Activated CD4-positive, CD25-positive, alpha-beta regulatory T cell treated with anti-CD3 and anti-CD28 coated beads, Interleukin-2, amount 50 U/mL, for 24 hours (primary cell): Measurements from ENCODE around the gene TTC7B.

ENCODE experiments used
- ATAC-seq, 2 donors: fragments of 150-1000 bp; cut with Tn5 transposase; one replicate each; pipeline ENCODE4 v1.10.0; 2021; ENCODE audit warnings: mild to moderate bottlenecking in 1 of 2, moderate library complexity in 1 of 2

TTC7B gene

DNA sequence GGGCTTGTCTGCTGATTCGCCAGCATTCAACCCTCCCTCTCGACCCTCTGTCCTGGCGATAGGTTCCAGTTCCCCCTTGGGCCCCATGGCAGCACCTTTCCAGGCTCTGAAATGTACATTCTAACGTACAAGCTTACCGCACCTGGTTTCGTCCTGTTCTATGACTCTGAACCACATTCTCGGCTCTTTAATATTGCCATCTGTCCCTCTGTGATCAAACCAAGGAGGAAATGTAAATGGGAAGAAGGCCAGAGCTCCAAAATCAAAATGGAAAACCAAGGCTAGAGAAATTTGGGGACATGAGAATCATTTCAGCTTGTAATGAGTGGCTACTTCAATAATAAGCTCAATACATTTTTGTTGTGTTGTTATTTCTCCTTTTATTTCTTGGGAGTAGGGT, 117.2 kb downstream of the TTC7B start:
- no peak for ATAC-seq

DNA sequence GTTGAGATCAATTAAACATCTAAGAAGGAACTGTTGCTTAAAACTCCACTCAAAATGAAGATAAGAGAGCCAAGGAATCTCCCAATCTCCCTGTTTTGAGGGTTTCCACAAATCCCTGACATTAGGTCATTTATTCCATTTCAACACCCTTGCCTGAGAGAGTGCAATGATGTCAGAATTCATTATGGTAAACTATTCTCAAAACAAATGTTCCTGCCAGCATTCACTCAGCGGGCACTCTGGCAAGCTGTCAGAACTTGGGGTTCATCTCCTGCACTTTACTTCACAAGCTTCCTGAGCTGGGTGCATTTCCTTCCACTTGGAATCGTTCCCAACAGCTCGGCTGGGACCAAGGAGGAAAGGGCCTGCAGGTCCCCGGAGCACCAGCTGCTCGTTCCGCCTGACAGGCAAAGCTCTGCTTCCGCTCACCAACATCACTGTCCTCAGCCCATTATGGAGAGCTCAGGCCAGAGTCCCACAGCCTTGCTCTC, 117.8 kb downstream of the TTC7B start:
- ATAC-seq, result no peak

DNA sequence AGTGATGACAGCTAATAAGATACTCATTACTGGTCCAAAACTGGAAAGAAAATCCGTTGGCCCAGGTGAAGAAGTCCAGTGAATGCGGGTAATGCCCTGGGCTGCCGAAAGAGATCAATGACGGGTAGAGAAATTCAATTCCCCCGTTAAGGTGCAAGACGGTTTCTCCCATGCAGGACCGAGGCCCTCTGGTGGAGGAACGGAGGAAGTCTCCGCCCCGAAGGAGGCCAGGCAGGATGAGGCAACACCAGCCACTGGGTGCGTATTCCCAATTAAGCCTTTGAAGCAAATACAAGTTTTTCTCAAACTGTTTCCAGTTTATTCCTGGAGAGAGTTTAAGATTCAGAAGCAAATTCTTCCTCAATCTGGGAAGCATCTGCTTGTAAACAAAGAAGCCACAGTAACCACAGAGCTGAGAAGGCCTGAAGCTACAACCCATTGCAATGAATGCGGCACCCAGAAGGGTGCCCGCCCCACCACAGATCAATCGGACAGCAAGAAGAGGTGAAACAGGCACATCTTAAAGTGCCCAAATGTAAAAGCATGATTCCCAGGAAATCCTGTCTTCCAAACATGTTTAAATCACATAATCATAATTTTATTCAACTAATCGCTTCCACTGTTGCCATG, 118.5 kb downstream of the TTC7B start:
- ATAC-seq, result peak; percentile 85 to 90

DNA sequence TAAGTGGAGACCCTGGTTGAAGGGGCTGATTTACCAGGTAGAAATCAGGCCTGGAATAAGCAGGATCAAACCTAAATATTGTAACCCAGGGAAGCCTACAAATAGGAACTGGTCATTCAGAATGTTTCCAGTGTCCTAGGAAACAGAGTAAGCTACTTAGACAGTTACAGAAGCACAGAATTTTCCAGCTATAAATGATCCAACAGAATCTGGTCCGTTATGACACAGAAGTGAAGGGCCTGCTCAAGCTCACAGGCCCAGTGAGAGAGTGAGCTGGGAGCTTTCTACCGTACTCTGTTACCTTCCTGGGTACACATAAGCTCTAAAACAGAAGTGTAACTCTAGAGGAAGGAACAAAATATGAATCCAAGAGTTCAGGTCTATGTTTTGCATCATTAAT, 119.1 kb downstream of the TTC7B start:
- no peak for ATAC-seq

GRCh38 chr14:90696720-90697119, 119.5 kb downstream of the TTC7B start:
- no peak for ATAC-seq

DNA sequence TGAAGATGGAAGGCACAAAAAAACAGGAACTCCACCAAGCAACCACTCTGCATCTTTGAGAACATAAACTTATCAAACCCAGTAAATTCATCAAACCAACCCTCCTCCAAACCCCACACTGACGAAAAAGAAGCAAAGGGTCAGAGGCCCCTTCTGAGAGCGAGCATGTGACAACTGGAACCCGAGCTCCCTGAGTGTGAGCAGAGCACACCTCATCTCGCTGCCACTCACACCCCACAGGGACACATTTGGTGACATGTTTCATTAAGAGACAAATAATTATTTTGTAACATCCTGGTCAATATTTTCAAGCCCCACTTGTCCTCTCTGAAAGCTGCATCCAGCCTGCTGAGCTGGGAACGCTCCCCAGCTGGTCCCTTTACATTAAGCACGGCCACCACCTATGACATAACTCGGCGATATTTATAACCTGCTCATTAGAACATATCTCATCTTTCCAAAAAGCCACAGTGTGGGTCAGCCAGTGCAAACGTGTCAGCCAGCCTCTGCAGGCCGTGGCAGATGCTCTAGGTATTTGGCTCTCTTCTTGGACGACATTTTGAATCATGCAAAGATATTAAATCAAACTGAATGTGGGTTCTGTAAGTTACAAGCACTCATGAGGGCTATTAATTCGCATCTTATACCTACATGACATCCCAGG, 120.1 kb downstream of the TTC7B start:
- ATAC-seq, result no peak

- no peak for ATAC-seq
Measured at GRCh38 chr14:90693413-90693812, 122.8 kb downstream of the TTC7B start.

GRCh38 chr14:90692826-90693225, 123.4 kb downstream of the TTC7B start:
- ATAC-seq, result no peak

DNA sequence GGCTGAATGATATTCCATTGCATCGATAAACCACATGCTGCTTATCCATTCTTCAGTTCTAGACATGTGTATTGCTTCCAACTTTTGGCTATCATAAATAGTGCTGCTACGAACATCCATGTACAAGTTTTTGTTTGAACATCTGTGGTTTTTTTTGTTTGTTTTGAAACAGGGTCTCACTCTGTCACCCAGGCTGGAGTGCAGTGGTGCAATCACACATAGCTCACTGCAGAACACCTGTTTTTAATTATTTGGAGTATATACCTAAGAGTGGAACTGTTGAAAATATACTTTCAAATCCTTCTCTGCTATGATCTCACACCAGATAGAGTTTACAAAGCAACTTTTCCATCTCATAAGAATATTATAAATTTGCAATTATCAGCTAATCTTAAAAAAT, 124.2 kb downstream of the TTC7B start:
- no peak for ATAC-seq

- no peak for ATAC-seq
Measured at GRCh38 chr14:90691627-90692026, 124.6 kb downstream of the TTC7B start.

DNA sequence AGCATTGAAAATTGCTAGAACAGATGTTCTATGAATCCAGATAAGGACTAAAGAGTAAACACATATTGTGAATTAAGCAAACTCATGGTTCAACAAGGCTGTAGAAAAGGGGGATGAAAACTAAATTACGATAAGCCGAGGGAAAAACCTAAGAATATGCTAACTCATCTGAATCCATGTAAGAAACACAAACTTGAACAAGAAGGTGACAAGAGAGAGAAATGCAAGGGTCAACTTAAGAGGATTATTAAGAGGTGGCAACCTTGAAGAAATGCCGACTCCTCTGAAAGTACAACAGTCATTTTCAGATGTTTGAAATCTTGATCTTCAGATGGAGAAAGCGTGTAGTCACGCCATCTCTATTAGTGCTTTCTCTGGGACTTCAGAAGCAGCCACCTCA, 128.6 kb downstream of the TTC7B start:
- ATAC-seq, result no peak

DNA sequence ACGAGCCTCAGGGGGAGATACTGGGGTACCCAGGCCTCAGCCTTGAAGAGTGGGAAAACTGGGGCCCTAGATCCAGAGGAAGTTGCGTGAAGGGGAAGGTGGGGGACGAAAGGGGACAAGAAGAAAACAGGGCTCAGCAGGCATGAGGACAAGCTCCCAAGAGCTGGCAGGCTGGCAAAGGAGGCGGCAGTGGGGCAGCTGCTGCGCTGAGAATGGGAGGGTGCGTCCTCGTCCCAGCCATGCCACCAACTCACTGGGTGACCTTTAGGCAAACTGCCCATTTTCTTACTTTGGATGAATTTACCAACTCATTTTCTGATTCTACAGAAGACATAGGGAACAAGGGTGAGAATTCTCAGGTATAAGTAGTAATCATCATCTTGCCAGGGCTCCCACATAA, 133.6 kb downstream of the TTC7B start:
- ATAC-seq, result no peak

GRCh38 chr14:90681929-90682328, 134.3 kb downstream of the TTC7B start:
- ATAC-seq, result no peak

DNA sequence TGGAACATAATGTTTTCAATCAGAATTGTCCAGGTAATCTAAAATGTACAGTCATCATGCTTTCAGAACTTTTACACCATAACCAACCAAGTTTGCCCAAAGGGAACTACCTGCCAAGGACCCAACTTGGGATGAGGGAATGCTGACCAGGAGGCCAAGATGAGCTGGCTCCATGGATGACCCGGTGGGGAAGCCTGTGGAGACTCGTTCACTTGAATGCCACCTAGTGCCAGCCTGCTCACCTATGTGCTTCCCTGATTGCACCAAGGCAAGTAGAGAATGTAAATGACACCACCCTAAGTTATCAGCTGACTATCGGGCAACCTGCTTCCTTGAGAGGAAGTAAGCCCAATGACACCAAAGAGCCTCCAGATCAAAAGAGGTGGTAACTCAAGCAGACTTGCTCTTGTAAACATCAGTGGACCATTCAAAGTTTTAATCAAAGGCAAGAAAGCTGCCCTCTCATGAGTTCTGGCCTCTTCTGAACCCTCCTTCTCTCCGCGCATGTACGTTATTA, 137.3 kb downstream of the TTC7B start:
- no peak for ATAC-seq

GRCh38 chr14:90678420-90678819, 137.8 kb downstream of the TTC7B start:
- no peak for ATAC-seq

DNA sequence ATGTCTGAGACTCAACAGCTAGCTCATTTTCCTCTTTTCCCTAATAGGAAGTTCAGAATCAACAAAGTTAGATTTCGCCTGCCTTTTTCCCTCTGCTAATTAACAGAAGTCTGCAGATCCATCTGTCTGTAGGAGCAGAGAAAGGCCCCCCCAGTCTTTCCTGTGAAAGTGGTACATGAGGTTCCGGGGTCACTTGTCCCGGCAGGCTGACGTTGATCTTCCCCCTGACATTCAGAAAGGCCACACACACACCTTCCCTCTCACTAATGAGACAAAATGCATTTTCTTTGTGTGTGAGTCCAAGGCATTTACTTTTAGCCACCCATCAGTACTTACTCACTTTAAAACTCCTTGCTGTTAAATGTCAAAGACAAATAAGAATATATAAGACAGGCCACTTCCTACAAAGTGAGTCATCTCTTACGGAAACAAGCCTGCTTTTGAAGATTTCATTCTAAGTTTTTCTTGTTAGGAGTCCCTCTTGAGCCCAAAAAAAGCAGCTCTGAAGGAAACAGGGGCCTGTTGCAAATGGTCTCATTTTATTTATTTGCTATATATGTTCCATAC, 138.7 kb downstream of the TTC7B start:
- ATAC-seq, result peak; percentile 84 to 90

DNA sequence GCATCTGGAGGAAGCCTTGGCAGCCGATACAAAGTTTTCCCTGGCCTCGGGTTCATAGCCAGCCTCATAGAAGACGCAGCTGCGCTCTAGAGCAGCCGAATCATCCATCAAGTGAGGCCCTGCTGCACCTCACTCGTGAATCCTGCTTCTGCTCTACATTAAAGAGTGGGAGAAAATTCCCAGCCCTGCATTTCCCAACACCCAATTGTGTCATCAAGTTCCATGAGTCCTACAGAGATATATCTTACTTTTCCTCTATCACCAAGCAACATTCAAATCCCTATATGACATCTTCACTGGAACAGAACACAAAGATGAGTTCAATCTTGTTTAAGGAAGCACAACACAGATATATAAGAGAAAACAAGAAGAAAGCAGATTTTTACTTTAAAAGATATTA, 139.3 kb downstream of the TTC7B start:
- no peak for ATAC-seq

GRCh38 chr14:90676356-90676755, 139.9 kb downstream of the TTC7B start:
- no peak for ATAC-seq

DNA sequence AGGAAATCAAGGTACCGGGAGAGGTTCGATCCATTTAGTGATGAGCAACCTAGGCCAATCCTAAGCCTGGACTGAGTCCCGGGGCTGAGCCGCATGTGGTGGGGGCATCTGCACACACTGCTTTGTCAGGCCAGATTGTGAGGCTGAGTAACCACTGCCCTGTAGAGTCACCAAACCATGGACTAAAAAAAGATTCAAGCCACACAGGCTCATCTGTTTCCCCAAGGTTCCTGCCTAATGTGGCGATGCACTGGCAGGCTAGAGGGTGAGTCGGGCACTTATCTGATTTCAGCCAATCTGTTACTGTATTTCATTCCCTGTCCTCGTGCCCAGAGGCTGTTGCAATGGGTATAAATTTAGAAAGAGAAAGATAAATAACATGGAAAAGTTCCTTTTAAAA, 140.8 kb downstream of the TTC7B start:
- ATAC-seq, result no peak

DNA sequence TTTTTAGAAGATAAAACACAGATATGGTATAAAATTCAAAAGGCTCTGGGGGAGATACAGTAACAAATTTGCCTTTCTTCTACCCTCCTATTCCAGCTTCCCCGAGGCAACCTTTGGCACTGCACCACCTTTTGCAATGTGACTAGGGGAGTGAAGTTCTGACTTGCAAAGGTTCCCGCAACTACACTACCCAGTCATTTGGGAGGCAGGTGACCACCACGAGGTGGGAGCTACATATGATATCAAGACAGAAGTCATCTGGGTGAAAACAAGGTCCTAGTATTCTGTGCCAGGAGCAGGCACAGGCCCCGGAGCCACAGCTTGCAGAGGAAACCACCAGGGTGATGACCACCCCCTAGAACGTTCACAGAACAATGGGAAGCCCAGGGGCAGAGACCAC, 141.5 kb downstream of the TTC7B start:
- ATAC-seq, result no peak

- ATAC-seq, result no peak
Measured at GRCh38 chr14:90674043-90674670, 142.1 kb downstream of the TTC7B start.

- peak in 1 of 2 donors; percentile 13 for ATAC-seq
Measured at GRCh38 chr14:90671382-90672234, 144.6 kb downstream of the TTC7B start.

- no peak for ATAC-seq
Measured at GRCh38 chr14:90669731-90670130, 146.5 kb downstream of the TTC7B start.
